HepG2 (cell line): ENCODE data around the gene NTMT1. TPM values are rescaled to one million over a fixed set of nuclear protein-coding genes. Genes with fewer than 3 reads are reported as not detected.

Source experiments
- ARHGAP35 ChIP-seq: sonication (generic); formaldehyde crosslinking; IDR thresholded peaks from 2 replicates; pipeline ENCODE4 v1.9.0; 2022; ENCODE audit warnings: mild to moderate bottlenecking, inconsistent platforms, moderate library complexity, missing genetic modification reagents, borderline replicate concordance
- EEA1 ChIP-seq: sonication (generic); formaldehyde crosslinking; IDR thresholded peaks from 2 replicates; pipeline ENCODE4 v1.5.1; 2020; ENCODE audit warnings: mild to moderate bottlenecking, missing genetic modification reagents, borderline replicate concordance
- GFI1 ChIP-seq: sonication (generic); formaldehyde crosslinking; IDR thresholded peaks from 2 replicates; pipeline ENCODE4 v1.5.0; 2020; ENCODE audit warnings: missing genetic modification reagents, mild to moderate bottlenecking, borderline replicate concordance
- HHEX ChIP-seq: IDR thresholded peaks from 2 replicates; pipeline ENCODE4 v1.6.1; 2016; ENCODE audit warnings: control low read depth
- HOXA5 ChIP-seq: sonication (generic); formaldehyde crosslinking; IDR thresholded peaks from 2 replicates; pipeline ENCODE4 v1.4.0; 2020; ENCODE audit warnings: missing genetic modification reagents
- SRSF4 ChIP-seq: fragments of 200-400 bp; formaldehyde crosslinking; IDR thresholded peaks from one replicate; pipeline ENCODE4 v1.6.1; 2018; ENCODE audit warnings: mild to moderate bottlenecking, low read depth, low read length, moderate library complexity; ENCODE audit not compliant: poor library complexity, severe bottlenecking
- TFAP4 ChIP-seq: sonication (generic); IDR thresholded peaks from 2 replicates; pipeline ENCODE4 v1.6.1; 2016; ENCODE audit warnings: low read depth, borderline replicate concordance
- ZNF101 ChIP-seq: sonication (generic); formaldehyde crosslinking; IDR thresholded peaks from 2 replicates; pipeline ENCODE4 v1.4.0; 2020; ENCODE audit warnings: mild to moderate bottlenecking, low read depth, missing genetic modification reagents, borderline replicate concordance
- ZNF20 ChIP-seq: sonication (generic); formaldehyde crosslinking; IDR thresholded peaks from 2 replicates; pipeline ENCODE4 v1.4.0; 2020; ENCODE audit warnings: mild to moderate bottlenecking, moderate library complexity, missing genetic modification reagents
- ZNF225 ChIP-seq: sonication (generic); formaldehyde crosslinking; IDR thresholded peaks from 2 replicates; pipeline ENCODE4 v1.4.0; 2020; ENCODE audit warnings: mild to moderate bottlenecking, missing genetic modification reagents
- ZNF75D ChIP-seq: sonication (generic); formaldehyde crosslinking; IDR thresholded peaks from 2 replicates; pipeline ENCODE4 v1.8.1; 2023; ENCODE audit warnings: missing genetic modification reagents, mild to moderate bottlenecking, borderline replicate concordance
- ZNF878 ChIP-seq: sonication (generic); formaldehyde crosslinking; IDR thresholded peaks from 2 replicates; pipeline ENCODE4 v1.8.1; 2023; ENCODE audit warnings: mild to moderate bottlenecking, missing genetic modification reagents, moderate library complexity
- ZUFSP ChIP-seq: sonication (generic); formaldehyde crosslinking; IDR thresholded peaks from 2 replicates; pipeline ENCODE4 v1.9.0; 2021; ENCODE audit warnings: missing genetic modification reagents, mild to moderate bottlenecking, borderline replicate concordance
- polyA plus RNA-seq, 8 experiments: library from polyadenylated mRNA; depleted of rRNA in 3 of 8; stranded (reverse) in 7 of 8; unstranded in 1 of 8; fragments of >200 nt; fragmentation: Illumina TruSeq in 4 of 8; extraction: Trizol in 4 of 8; gene quantifications; 2 replicates each; pipeline versions ENCODE4 v1.2.1 to v1.2.3, GENCODE V29; 2011 to 2016; ENCODE audit warnings: low read depth in 4 of 8, missing spikeins in 1 of 8, mixed read lengths in 1 of 8; ENCODE audit not compliant: insufficient read depth in 1 of 8
- total RNA-seq, 5 experiments: library from RNA; depleted of rRNA; stranded (reverse); fragments of >200 nt; fragmentation: Illumina TruSeq; extraction: Trizol; gene quantifications; 2 replicates each; pipeline ENCODE4 v1.2.3, GENCODE V29; 2016; ENCODE audit warnings: low read depth in 1 of 5
- TF ChIP-seq, protein P1 (sequence below): sonication (generic); formaldehyde crosslinking; IDR thresholded peaks from 2 replicates; pipeline ENCODE4 v1.4.0; 2020; ENCODE audit warnings: missing genetic modification reagents, borderline replicate concordance
- TF ChIP-seq, protein P2 (sequence below), 2 experiments: sonication (generic) in 1 of 2; formaldehyde crosslinking in 1 of 2; IDR thresholded peaks; 2 replicates each; pipeline versions ENCODE4 v1.6.1 to v1.9.0; 2014 to 2022; ENCODE audit warnings: antibody characterized with exemption in 1 of 2, borderline replicate concordance in 1 of 2, inconsistent platforms in 1 of 2, low read depth in 1 of 2, missing genetic modification reagents in 1 of 2

The NTMT1 gene
- total and polyA plus RNA-seq, 2 of the 13 experiments (the other 11 are each of a cell fraction or from before 2014, with no cell fraction given): 49.1 to 53.8 TPM

DNA sequence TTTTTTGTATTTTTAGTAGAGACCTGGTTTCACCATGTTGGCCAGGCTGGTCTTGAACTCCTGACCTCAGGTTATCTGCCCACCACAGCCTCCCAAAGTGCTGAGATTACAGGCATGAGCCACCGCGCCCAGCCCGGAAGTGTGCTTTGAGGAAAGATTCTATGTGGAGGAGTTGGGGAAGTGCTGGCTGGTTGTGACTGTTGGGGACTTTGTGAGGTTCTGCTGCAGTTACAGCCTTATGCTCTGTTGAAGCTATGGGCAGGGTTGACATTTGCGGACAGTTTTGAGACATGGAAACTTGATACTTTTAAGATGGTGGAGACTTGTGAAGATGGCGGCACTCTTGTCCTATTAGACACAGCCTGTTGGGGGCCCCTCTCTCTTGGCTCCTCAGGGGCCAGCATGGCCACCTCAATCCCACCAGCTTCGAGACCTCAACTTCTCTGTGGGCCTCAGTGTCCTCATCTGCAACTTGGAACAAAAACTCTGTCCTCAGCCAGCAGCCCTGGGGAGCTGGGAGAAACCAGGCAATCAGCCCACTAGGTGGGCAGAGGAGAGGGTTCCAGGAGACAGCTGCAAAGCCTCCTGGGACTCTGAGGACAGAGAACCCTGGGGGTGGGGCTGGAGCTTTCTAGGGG is 29.9 kb upstream of the NTMT1 start (continued):
- TF ChIP-seq, protein P1, sequence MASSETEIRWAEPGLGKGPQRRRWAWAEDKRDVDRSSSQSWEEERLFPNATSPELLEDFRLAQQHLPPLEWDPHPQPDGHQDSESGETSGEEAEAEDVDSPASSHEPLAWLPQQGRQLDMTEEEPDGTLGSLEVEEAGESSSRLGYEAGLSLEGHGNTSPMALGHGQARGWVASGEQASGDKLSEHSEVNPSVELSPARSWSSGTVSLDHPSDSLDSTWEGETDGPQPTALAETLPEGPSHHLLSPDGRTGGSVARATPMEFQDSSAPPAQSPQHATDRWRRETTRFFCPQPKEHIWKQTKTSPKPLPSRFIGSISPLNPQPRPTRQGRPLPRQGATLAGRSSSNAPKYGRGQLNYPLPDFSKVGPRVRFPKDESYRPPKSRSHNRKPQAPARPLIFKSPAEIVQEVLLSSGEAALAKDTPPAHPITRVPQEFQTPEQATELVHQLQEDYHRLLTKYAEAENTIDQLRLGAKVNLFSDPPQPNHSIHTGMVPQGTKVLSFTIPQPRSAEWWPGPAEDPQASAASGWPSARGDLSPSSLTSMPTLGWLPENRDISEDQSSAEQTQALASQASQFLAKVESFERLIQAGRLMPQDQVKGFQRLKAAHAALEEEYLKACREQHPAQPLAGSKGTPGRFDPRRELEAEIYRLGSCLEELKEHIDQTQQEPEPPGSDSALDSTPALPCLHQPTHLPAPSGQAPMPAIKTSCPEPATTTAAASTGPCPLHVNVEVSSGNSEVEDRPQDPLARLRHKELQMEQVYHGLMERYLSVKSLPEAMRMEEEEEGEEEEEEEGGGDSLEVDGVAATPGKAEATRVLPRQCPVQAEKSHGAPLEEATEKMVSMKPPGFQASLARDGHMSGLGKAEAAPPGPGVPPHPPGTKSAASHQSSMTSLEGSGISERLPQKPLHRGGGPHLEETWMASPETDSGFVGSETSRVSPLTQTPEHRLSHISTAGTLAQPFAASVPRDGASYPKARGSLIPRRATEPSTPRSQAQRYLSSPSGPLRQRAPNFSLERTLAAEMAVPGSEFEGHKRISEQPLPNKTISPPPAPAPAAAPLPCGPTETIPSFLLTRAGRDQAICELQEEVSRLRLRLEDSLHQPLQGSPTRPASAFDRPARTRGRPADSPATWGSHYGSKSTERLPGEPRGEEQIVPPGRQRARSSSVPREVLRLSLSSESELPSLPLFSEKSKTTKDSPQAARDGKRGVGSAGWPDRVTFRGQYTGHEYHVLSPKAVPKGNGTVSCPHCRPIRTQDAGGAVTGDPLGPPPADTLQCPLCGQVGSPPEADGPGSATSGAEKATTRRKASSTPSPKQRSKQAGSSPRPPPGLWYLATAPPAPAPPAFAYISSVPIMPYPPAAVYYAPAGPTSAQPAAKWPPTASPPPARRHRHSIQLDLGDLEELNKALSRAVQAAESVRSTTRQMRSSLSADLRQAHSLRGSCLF: no peak
- TF ChIP-seq ZNF878 (no peak), GFI1 (no peak), ZNF225 (no peak), ZNF20 (CRISPR knock-in tag) (no peak), ZUFSP (CRISPR knock-in tag) (no peak), HHEX (no peak), HOXA5 (CRISPR knock-in tag) (no peak), ZNF75D (CRISPR knock-in tag) (no peak), EEA1 (CRISPR knock-in tag) (no peak), SRSF4 (no peak), ARHGAP35 (CRISPR knock-in tag) (no peak), TFAP4 (peak; percentile 25; the same call in 1 of the 2 replicates), ZNF101 (no peak)
- TF ChIP-seq, protein P2, sequence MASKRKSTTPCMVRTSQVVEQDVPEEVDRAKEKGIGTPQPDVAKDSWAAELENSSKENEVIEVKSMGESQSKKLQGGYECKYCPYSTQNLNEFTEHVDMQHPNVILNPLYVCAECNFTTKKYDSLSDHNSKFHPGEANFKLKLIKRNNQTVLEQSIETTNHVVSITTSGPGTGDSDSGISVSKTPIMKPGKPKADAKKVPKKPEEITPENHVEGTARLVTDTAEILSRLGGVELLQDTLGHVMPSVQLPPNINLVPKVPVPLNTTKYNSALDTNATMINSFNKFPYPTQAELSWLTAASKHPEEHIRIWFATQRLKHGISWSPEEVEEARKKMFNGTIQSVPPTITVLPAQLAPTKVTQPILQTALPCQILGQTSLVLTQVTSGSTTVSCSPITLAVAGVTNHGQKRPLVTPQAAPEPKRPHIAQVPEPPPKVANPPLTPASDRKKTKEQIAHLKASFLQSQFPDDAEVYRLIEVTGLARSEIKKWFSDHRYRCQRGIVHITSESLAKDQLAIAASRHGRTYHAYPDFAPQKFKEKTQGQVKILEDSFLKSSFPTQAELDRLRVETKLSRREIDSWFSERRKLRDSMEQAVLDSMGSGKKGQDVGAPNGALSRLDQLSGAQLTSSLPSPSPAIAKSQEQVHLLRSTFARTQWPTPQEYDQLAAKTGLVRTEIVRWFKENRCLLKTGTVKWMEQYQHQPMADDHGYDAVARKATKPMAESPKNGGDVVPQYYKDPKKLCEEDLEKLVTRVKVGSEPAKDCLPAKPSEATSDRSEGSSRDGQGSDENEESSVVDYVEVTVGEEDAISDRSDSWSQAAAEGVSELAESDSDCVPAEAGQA (IDR thresholded peaks at IDR 0.05; ENCODE audit: low read depth): no peak
- TF ChIP-seq, protein P2 (CRISPR knock-in tag; IDR thresholded peaks at IDR 0.05; ENCODE audit: borderline replicate concordance): no peak
